ENCODE measurements around the gene FA2H.
A peak's percentile ranks its signal among the peaks of the same experiment; 100 is the strongest.

Gene FA2H

GRCh38 chr16:74778646-74779045, 4.0 kb upstream of the FA2H start:
- no peak for TF ChIP-seq ZFX (IDR thresholded peaks at IDR 0.05; ENCODE audit: borderline replicate concordance)
- no peak overlapping the region for H3K27ac ChIP-seq

GRCh38 chr16:74776926-74777325, 2.3 kb upstream of the FA2H start:
- no peak overlapping the region for H3K27ac ChIP-seq
- TF ChIP-seq CTCF (IDR thresholded peaks at IDR 0.05), result no peak
- TF ChIP-seq ZFX (IDR thresholded peaks at IDR 0.05; ENCODE audit: borderline replicate concordance), result no peak

- no peak for TF ChIP-seq CTCF (IDR thresholded peaks at IDR 0.05)
- no peak for TF ChIP-seq ZFX (IDR thresholded peaks at IDR 0.05; ENCODE audit: borderline replicate concordance)
- 0 out of 2 replicates have a peak overlapping the region, but pooled peaks have one; percentile 46 for H3K27ac ChIP-seq
Observed at GRCh38 chr16:74775255-74775654, 635 bp upstream of the FA2H start.

- TF ChIP-seq ZFX (IDR thresholded peaks at IDR 0.05; ENCODE audit: borderline replicate concordance) (no peak), CTCF (IDR thresholded peaks at IDR 0.05) (no peak)
Observed at GRCh38 chr16:74773446-74774222, 986 bp downstream of the FA2H start.

GRCh38 chr16:74771656-74772315, 2.8 kb downstream of the FA2H start:
- no peak overlapping the region for H3K27ac ChIP-seq
- TF ChIP-seq CTCF (IDR thresholded peaks at IDR 0.05) (no peak), ZFX (IDR thresholded peaks at IDR 0.05; ENCODE audit: borderline replicate concordance) (no peak)

More at GRCh38 chr16:74773446-74774222, 986 bp downstream of the FA2H start:
- no peak overlapping the region for H3K27ac ChIP-seq

GRCh38 chr16:74770831-74771526, 3.6 kb downstream of the FA2H start:
- TF ChIP-seq ZFX (IDR thresholded peaks at IDR 0.05; ENCODE audit: borderline replicate concordance), result no peak
- TF ChIP-seq CTCF (IDR thresholded peaks at IDR 0.05), result no peak
- H3K27ac ChIP-seq, result no peak overlapping the region

GRCh38 chr16:74769586-74770190, 4.9 kb downstream of the FA2H start:
- TF ChIP-seq ZFX (IDR thresholded peaks at IDR 0.05; ENCODE audit: borderline replicate concordance) (no peak), CTCF (IDR thresholded peaks at IDR 0.05) (no peak)
- H3K27ac ChIP-seq, result no peak overlapping the region
